CD4-positive, alpha-beta T cell treated with Interleukin-6 at 100 ng/mL for 8 hours (primary cell): Measurements from ENCODE around the gene FAM168B.
"Not testable (repeated sequence)": the region's sequence is repeated elsewhere in the genome, so short reads cannot be mapped to it uniquely, and the experiment has no call there.

ENCODE experiments used
- DNase-seq: peaks from one replicate; pipeline ENCODE4 v3.0.0-alpha.2; 2020; ENCODE audit warnings: mixed read lengths, low spot score

The FAM168B gene

DNA sequence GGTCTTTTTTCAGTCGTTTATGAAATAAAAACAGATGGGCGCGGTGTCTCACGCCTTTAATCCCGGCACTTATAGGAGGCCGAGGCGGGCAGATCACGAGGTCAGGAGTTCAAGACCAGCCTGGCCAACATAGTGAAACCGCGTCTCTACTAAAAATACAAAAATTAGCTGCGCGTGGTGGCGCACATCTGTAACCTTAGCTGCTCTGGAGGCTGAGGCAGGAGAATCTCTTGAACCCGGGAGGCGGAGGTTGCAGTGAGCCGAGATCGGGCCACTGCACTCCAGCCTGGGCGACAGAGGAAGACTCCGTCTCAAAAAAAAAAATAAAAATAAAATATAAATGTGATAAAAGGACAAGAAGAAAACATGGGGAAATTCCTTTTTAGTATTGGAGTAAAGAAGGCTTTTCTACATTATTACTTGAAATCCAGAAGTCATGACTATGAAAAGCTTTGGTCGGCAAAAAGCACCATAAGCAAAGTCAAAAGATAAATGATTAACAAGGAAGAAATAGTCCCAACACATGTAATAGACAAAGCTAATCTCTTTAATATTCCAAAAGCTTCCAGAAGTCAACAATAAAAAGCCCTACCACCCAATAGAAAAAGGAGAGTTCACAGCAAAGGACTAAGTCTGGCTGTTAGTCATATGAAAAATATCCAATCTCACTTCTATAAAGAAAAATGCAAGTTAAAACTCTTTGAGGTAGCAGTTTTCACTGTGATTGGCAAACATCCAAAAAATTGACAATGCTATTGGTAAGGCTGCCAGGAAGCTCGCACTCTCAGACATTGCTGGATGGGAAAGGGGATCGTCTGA is 1.4 kb upstream of the FAM168B start:
- DNase-seq = no peak

DNA sequence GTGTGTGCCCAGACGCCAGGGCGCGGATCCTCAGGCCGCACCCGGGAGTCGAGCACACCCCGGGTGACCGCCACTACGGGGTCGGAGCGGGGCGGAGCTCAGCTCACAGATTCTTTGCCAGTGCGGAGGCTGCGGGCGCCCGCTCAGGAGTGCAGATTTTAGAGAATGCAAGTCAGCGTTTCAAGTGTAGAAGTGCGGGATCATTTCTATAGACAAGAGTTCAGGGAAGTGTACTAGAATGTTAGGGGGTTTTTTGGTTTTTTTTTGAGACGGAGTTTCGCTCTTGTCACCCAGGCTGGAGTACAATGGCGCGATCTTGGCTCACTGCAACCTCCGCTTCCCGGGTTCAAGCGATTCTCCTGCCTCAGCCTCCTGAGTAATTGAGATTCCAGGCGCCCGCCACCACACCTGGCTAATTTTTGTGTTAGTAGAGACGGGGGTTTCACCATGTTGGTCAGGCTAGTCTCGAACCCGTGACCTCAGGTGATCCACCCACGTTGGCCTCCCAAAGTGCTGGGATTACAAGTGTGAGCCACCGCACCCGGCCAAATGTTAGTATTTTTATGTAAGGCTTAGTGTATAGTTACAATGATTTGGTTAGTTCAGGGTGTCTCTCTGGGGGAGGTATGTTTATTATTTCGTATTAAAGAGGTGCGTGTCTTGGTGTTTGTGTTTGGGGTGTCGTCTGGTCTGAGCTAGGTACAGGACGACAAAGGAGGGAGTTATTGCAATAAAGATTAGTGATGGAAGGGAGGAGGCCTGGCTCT is 619 bp upstream of the FAM168B start:
- no peak for DNase-seq

DNA sequence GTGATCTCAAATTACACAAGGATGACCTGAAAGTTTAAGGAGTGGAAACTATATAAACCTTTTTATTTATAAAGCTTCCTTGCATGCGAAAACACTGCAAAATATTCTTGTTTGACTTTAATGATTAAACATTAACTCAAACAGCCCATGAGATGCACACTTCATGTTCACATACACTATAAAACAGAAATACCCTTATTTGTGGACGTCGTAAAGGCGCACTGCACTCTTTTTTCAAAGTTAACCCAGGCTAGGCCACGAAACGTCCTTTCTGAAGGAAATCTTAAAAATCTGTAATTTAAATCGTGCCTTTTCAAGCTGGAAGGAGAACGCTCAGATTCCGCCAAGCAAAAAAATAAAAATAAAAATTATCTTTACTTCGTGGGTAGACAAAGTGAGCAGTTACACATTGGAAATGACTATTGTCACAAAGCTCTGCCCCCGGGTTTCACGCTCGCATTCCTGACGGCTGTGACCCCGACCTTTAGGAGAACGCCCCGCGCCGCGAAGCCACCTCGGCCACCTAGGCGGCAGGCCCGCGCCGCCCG is 728 bp downstream of the FAM168B start:
- no peak for DNase-seq

DNA sequence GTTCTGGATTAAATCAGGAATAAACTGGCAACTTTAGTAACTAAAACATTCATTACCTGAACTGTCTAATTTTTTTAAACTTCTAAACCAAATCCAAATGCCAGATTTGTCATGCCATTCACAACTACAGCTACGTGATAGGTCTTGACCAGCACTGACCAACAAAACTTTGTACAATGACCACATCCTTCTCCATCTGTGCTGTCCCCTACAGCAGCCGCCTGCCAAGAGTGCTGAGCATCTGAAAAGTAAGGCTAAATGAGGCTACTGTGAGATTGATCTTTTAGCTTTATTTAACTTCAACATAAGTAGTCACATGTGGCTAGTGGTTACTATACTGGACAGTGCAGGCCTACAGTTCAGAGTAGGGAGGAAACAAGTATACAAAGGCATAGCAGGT is 7.6 kb downstream of the FAM168B start:
- no peak for DNase-seq

DNA sequence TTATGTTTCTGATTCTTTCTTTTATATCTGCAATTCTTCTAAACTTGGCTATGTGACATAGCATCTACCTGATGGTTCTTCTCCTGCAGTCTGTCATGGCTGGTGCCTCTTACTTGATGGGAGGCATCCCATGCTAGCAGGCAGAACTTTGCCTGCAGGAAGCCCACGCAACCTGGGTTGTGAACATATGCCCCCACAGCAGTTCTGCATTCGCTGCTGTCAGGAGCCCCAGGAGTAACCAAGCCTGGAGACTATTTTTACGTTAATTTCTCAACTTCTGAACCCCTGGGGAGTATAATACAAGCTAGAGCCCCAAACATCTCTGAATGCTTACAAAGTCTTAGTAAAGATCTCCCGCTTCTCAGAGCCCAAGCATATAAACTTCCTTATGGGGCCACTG is 12.1 kb downstream of the FAM168B start:
- no peak for DNase-seq

DNA sequence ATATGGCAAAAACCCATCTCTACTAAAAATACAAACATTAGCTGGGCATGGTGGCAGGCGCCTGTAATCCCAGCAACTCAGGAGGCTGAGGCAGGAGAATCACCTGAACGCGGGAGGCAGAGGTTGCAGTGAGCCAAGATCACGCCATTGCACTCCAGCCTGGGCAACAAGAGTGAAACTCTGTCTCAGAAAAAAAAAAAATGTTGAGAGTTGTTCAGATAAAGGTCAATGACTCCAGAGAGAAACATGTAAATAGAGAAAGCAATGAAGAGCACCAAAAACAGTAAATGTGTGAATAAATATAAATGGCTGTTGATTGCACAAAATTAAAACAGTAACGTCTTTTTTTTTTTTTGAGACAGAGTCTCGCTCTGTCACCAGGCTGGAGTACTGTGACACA is 13.3 kb downstream of the FAM168B start:
- not testable (repeated sequence) for DNase-seq

DNA sequence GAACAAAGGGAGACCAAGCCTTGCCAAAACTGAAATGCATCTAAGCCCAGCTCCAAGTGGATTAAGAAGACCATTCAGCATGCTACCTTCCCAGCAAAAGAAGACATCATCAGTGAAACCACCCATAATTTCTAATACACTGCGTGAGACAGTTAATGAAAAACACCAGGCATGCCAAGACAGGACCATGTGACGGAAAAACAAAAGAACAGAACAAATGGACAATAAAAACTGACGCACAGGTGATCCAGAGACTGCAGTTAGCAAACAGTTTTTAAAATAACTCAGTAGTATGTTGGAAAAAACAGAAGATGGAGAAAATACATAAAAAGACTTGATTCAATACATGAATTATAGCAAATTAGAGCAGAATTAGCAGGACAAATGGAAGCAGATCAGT is 15.3 kb downstream of the FAM168B start:
- no peak for DNase-seq

DNA sequence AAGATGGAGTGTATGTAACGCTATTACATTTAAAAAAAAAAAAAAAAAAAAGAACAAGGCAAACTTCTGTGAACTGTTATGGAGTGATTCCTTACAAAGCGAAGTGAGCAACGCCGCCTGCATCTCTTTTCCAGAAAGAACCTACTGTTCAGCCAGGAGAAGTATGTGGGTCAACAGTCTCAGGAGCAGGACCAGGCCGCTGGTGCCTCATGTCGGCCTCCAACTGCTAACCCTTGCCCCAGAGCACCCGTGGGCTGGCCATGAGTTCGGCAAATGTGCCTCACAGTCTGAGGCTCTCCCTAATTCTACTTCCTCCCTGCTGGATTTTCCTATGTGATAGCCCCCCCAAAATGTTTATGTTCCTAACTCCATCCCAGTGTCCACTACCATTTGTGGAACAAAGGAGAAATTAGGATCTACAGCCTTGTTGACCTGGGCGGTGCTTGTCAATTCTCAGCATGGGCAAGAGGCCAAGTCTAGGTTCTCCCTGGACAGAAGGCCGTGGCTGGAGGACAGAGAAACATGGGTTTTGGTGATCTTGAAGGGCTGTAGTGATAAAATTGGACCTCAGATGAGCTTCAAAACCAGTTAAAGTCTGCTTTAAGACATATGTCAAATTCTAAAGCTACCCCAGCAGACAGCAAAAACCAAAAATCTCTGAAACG is 15.9 kb downstream of the FAM168B start:
- no peak for DNase-seq

DNA sequence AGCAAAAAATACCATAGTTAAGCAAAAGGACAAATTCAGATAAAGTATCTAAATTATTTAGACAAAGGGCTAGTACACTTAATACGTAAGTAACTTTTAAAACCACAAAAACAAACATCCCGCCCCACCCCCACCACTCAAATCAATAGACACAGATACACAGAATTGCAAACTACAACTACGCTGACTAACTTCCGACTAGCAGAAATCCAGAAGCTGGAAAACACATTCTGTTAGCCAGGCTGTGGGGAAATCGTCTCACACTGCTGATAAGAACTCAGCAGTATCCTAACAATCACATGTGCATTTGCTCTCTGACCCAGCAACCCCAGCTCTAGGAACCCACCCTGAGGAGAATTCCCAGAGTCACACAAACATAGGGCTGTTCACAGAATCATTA is 16.6 kb downstream of the FAM168B start:
- DNase-seq = no peak

DNA sequence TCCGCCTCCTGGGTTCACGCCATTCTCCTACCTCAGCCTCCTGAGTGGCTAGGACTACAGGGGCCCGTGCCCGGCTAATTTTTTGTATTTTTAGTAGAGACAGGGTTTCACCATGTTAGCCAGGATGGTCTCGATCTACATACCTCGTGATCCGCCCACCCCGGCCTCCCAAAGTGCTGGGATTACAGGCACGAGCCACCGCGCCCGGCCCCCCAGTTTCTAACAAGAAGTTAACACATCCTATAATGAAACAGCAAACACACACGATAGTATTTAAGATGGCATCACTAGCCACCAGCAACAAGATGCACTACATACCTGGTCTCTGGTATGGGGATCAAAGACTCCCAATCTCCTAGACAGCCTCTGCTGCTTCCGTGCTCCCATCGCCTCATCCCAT is 17.7 kb downstream of the FAM168B start:
- DNase-seq = not testable (repeated sequence)

DNA sequence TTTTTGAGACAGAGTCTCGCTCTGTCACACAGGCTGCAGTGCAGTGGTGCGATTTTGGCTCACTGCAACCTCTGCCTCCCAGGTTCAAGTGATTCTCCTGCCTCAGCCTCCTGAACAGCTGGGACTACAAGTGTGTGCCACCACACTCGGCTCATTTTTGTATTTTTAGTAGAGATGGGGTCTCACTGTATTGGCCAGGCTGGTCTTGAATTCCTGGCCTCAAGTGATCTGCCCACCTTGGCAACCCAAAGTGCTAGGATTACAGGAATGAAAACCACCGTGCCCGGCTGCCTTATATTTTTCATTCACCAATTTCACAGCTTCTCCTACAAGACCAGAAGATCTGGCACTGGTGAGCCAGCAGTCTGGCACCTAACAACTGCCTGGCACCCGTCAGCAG is 25.1 kb downstream of the FAM168B start:
- DNase-seq = not testable (repeated sequence)

DNA sequence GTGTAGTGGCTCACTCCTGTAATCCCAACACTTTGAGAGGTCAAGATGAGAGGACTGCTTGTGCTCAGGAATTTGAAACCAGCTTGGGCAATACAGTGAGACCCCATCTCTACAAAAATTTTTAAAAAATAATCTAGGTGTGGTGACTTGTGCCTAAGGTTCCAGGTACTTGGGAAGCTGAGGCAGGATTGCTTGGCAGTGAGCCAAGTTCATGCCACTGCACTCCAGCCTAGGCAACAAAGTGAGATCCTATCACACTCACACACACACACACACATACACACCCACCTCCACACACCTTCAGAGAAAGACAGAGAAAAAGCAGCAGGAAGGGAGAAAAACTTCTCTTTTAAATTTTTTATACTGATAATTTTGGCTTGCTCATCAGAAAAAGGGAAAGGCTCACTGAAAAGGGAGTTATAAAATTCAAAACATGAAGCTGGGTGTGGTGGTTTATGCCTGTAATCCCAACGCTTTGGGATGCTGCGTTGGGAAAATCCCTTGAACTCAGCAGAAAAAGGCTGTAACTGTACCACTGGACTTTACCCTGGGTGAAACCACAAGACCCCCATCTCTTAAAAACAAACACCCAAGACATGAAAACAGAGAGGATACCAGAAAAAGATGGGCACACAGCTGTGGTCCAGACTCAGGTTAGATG is 25.7 kb downstream of the FAM168B start:
- no peak for DNase-seq

DNA sequence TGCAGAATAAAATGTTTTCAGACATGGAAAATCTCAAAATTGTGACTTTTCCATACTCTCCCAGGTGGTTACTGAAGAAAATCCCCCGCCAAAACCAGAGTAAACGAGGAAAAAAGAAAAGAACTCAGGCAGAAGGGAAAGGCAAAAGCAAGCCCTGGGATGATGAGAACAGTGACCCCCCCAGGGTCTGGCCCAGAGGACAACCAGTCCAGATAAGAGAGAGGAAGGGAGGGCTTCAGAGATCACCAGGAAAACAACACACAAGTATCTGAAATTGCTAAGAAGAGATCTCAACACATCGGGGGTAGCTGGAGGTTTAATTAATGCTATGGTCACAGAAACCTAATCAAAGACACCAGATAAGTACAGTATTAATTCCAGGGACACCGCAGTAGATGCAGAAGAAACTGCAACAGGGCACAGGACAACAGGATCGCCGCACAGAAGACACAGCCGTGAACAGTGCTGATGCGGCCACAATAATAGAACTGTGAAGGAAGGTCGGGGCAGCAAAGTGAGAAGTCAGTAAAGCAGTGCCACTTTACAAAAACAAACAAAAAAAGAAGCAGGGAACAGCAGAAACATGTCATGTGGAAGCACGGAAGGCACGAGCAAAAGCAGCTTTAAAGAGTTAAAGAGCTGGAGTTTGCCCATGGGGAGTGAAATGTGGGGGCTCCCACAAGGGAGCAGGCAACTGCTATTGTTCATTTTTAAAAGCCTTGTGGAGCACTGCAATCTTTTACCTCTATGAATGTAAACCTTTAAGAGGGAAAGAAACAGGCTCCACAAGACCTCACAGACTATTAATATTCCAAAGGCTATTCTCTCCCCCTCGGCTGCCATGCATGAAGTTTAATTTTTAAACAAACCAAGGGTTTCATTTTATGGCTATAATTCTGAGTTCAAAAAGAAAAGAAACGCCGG is 28.4 kb downstream of the FAM168B start:
- no peak for DNase-seq

DNA sequence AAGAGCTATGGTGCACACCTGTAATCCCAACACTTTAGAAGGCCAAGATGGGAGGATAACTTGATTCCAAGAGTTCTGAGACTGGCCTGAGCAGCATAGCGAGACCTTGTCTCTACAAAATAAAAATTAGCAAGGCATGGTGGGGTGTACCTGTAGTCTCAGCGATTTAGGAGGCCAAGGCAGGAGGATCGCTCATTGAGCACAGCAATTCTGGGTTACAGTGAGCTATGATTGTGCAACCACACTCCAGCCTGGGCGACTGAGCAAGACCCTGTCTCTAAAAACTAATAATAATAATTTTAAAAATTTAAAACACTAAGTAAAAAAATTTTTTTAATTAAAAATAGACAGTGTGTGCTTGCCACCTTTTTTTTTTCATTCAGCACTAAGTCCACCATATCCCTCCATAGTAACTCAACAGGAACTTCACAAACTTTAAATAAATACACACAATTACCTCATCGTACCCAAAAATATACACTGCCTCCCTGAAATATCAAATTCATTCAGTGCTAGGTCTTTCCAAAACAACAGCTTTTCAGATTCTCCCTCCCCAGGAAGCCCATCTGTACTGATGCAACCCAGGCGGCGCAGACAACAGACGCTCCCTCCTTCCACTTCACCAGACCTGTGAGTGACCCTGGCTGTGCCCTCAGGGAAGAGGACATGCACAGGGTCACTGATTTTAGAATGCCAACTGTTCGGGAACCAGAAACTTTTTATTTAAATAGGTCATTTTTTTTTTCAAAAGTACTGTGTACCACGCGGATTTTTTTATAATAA is 29.6 kb downstream of the FAM168B start:
- no peak for DNase-seq

DNA sequence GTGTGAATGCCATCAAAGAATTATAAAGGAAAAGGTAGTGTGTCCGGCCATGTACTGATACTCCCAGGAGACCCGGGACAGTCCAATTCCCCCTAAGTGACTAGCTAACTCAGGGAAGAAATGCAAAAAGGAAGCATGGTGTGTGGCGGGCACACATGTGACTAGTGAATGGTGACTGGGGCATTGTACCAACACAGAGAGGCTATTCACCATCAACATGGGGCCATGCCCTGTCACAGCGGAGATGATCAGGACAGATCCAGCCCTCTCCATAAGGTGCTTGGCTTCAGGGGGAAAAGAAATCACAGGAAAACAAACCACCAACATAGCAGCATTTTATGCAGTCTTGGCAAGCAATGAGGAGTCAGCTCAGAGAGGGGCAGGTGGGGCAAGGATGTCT is 34.3 kb downstream of the FAM168B start:
- DNase-seq = no peak

DNA sequence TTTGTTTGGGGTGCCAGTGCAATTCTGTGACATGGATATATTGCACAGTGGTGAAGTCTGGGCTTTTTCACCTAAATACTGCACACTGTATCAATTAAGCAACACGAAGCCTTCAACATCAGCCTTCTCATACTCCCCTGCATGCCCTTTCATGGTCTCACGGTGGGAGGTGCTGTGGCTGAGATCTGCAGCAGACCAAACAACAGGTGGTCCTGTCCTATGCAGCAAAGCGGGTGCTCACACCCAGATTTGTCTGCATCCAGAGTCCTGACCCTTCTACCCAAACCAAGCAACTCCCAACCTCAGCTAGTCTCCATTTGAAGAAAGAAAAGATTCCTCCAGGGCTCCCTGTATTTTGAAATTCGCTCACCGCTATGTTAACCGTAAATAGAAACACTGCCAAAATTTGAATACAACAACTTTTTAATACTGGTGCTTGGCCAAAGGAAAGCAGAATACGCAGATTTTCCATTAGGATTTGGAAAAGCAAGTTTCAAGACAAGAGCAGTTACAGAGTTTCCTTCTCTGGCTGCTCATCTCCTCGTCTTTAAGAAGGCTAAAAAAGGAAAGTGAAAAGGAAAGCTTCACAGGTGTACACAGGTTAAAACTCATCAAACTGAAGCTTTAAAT is 34.9 kb downstream of the FAM168B start:
- DNase-seq = no peak

DNA sequence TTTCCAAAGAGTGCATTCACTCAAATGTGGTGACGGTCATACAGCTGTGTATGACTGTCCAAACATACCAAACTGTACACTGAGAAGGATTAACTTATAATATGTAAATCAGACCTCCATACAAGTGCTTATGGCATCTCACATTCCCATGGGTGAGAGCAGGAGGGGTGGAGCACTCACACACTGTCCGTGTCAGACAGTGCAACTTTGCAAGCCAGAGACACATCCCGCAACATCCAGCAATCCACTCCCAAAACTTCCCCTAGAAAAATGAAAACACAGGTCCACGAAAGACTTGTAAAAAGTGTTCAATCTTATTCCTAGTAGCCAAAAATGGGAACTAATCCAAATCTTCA is 36.4 kb downstream of the FAM168B start:
- DNase-seq = no peak

DNA sequence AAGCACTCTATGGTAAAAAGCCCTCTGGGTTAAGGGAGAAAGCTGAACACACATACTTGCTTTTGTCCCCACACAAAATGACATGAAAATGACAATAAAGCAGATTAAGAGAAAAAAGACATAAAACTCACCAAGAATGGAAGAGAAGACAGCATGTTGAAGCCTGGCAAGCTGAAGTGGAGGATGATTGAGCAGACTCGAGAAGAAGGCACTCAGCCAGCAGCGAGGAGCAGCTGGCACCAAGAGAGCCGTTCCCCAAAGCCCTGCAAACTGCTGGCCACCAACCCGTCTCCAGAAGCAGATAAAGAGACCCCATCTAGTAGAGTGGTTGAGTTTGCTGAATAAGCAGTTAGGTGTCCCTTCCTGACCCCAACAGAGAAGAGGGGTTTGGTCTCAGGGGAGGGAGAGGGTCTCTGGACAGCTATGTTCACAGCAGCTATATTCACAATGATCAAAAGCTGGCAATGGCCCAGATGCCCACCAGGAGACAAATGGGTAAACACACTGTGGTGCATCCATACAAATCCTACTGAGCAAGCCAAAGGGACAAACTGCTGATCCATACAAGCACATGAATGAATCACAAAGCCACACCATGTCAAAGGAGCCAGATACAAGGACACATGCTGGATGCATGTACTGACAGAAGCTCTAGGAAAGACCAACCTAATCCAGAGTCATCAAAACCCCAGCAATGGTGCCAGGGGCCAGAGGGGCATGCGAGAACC is 36.9 kb downstream of the FAM168B start:
- DNase-seq = no peak
